PFSK-1 (cell line): ENCODE results near the gene ID4.

ENCODE experiments used
- POLR2AphosphoS5 ChIP-seq: IDR thresholded peaks from 2 replicates; pipeline ENCODE4 v1.6.1; 2012; ENCODE audit warnings: low read depth, mild to moderate bottlenecking, control low read depth, low read length, moderate library complexity
- SIN3A ChIP-seq: IDR thresholded peaks from 2 replicates; pipeline ENCODE4 v1.6.1; 2012; ENCODE audit warnings: mild to moderate bottlenecking, low read length, moderate library complexity, borderline replicate concordance; ENCODE audit not compliant: insufficient read depth

- TF ChIP-seq POLR2AphosphoS5, result no peak
- no peak for TF ChIP-seq SIN3A
These were observed 15.8 kb downstream of the ID4 start for GRCh38 chr6:19852927-19853326.
